ENCODE data around the gene BUB1B.
A peak's percentile ranks its signal among the peaks of the same experiment; 100 is the strongest.

BUB1B gene

GRCh38 chr15:40192942-40193341 lies 32.1 kb downstream of the BUB1B start:
- DNase-seq, result no peak

- DNase-seq, result no peak
These were observed 36.6 kb downstream of the BUB1B start for GRCh38 chr15:40197434-40197833.

- DNase-seq, result no peak
These were observed 37.7 kb downstream of the BUB1B start for GRCh38 chr15:40198355-40199085.

GRCh38 chr15:40204100-40204499 lies 43.2 kb downstream of the BUB1B start:
- no peak for DNase-seq

GRCh38 chr15:40217166-40217824 lies 56.4 kb downstream of the BUB1B start:
- no peak for DNase-seq

- no peak for DNase-seq
These were observed 58.9 kb downstream of the BUB1B start for GRCh38 chr15:40219801-40220200.

- DNase-seq, result no peak
These were observed 61.3 kb downstream of the BUB1B start for GRCh38 chr15:40222131-40222530.

GRCh38 chr15:40226736-40227135 lies 65.9 kb downstream of the BUB1B start:
- DNase-seq, result no peak

GRCh38 chr15:40229316-40229715 lies 68.4 kb downstream of the BUB1B start:
- DNase-seq, result no peak

GRCh38 chr15:40229956-40230355 lies 69.1 kb downstream of the BUB1B start:
- no peak for DNase-seq

GRCh38 chr15:40232625-40233070 lies 71.8 kb downstream of the BUB1B start:
- no peak for DNase-seq

GRCh38 chr15:40233727-40234577 lies 73.1 kb downstream of the BUB1B start:
- no peak for DNase-seq

- DNase-seq, result no peak
These were observed 73.9 kb downstream of the BUB1B start for GRCh38 chr15:40234783-40235182.

GRCh38 chr15:40235201-40235885 lies 74.5 kb downstream of the BUB1B start:
- DNase-seq, result no peak

GRCh38 chr15:40238532-40239403 lies 77.9 kb downstream of the BUB1B start, which contains the start of gene PAK6:
PAK6 (plus strand) TSS chr15:40239063; CDS start chr15:40264786, 25,723 bp downstream.
- DNase-seq, result peak; percentile 48

GRCh38 chr15:40239404-40239692 lies 78.5 kb downstream of the BUB1B start:
- no peak for DNase-seq

- DNase-seq, result no peak
These were observed 79.1 kb downstream of the BUB1B start for GRCh38 chr15:40239693-40240618.

- no peak for DNase-seq
These were observed 79.9 kb downstream of the BUB1B start for GRCh38 chr15:40240619-40241221.

- no peak for DNase-seq
These were observed 80.7 kb downstream of the BUB1B start for GRCh38 chr15:40241269-40242212.

Measured in right hindlimb (tissue), 1 donor.